GM18505 (cell line): ENCODE results near the gene SLC23A1.
"Not testable (repeated sequence)": the region's sequence is repeated elsewhere in the genome, so short reads cannot be mapped to it uniquely, and the experiment has no call there.

Source experiments
- ATAC-seq: cut with Tn5 transposase; IDR thresholded peaks from one replicate; pipeline ENCODE4 v1.9.1; 2021; ENCODE audit not compliant: unreplicated experiment
- POLR2A ChIP-seq: IDR thresholded peaks from 4 replicates; pipeline ENCODE4 v1.6.1; 2011; ENCODE audit warnings: borderline replicate concordance; ENCODE audit not compliant: insufficient read depth, insufficient read length; ENCODE audit errors: extremely low read depth

The SLC23A1 gene

GRCh38 chr5:139358064-139358463 lies 25.0 kb downstream of the SLC23A1 start:
- TF ChIP-seq POLR2A = no peak
- no peak for ATAC-seq

- ATAC-seq = not testable (repeated sequence)
Observed at GRCh38 chr5:139355900-139356299, 27.2 kb downstream of the SLC23A1 start.

GRCh38 chr5:139354186-139354585 lies 28.9 kb downstream of the SLC23A1 start:
- ATAC-seq = no peak
- TF ChIP-seq POLR2A = no peak

GRCh38 chr5:139347863-139348262 lies 35.2 kb downstream of the SLC23A1 start:
- not testable (repeated sequence) for ATAC-seq

GRCh38 chr5:139345442-139345841 lies 37.7 kb downstream of the SLC23A1 start:
- not testable (repeated sequence) for ATAC-seq

- TF ChIP-seq POLR2A = no peak
- no peak for ATAC-seq
Observed at GRCh38 chr5:139344177-139344576, 38.9 kb downstream of the SLC23A1 start.

GRCh38 chr5:139343476-139343875 lies 39.6 kb downstream of the SLC23A1 start:
- TF ChIP-seq POLR2A = no peak
- no peak for ATAC-seq

- TF ChIP-seq POLR2A = no peak
- no peak for ATAC-seq
Observed at GRCh38 chr5:139342423-139342723, 40.7 kb downstream of the SLC23A1 start.

- ATAC-seq = peak; percentile 85
- peak; percentile 81 for TF ChIP-seq POLR2A
Observed at GRCh38 chr5:139341689-139342422, 41.2 kb downstream of the SLC23A1 start, which contains the start of gene PAIP2. TSS of gene PAIP2 (plus strand) at chr5:139341854. CDS start at chr5:139363785, 21,931 bp downstream.

GRCh38 chr5:139341187-139341688 lies 41.9 kb downstream of the SLC23A1 start:
- TF ChIP-seq POLR2A = no peak
- no peak for ATAC-seq

- no peak for ATAC-seq
- TF ChIP-seq POLR2A = no peak
Observed at GRCh38 chr5:139340051-139340450, 43.0 kb downstream of the SLC23A1 start.

GRCh38 chr5:139335811-139336210 lies 47.3 kb downstream of the SLC23A1 start:
- ATAC-seq = no peak

More at GRCh38 chr5:139335811-139336210, 47.3 kb downstream of the SLC23A1 start:
- no peak for TF ChIP-seq POLR2A
